NCI-H1694 (cell line): Measurements from ENCODE around the gene VPS26B.
"Not testable (repeated sequence)": the region's sequence is repeated elsewhere in the genome, so short reads cannot be mapped to it uniquely, and the experiment has no call there.

Experiments
- DNase-seq: peaks from one replicate; lab custom pipeline; 2025; lab: John Stamatoyannopoulos, UW

The VPS26B gene

DNA sequence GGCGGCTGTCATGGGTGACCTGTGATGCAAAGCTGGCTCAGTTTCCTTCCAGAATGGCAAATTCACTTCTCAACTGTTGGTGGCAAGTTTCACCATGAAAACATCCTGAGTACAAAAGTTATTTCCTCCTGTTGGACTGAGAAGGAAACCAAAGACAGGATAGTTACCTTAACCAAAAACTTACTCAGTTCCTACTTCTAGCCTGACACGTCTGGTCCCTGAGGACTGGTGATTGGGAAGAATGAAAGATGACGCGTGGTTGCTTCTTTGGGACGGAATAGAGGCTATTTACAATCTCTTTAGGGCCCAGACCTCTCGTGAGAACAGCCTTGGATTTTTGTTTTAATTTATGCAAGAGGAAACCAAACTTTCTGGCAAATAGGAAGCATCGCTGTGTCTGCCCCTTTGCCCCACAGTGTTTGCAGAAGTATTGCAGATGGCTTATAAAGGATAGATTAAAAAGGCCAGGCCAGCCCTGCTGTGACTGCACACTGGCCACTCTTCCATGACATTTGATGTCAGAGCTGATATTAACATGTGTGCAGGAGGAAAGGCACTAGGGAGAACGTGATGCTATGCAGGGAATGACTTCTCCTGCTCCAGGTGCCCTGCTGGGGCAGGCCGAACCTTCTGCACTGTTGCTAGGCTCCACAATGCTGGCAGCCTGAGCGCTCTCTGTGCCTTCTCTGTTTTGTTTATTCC, 7.6 kb downstream of the VPS26B start:
- no peak for DNase-seq

- DNase-seq, result no peak
These were observed 9.3 kb downstream of the VPS26B start for GRCh38 chr11:134233729-134234179.

- no peak for DNase-seq
These were observed 10.9 kb downstream of the VPS26B start for GRCh38 chr11:134235399-134235798.

DNA sequence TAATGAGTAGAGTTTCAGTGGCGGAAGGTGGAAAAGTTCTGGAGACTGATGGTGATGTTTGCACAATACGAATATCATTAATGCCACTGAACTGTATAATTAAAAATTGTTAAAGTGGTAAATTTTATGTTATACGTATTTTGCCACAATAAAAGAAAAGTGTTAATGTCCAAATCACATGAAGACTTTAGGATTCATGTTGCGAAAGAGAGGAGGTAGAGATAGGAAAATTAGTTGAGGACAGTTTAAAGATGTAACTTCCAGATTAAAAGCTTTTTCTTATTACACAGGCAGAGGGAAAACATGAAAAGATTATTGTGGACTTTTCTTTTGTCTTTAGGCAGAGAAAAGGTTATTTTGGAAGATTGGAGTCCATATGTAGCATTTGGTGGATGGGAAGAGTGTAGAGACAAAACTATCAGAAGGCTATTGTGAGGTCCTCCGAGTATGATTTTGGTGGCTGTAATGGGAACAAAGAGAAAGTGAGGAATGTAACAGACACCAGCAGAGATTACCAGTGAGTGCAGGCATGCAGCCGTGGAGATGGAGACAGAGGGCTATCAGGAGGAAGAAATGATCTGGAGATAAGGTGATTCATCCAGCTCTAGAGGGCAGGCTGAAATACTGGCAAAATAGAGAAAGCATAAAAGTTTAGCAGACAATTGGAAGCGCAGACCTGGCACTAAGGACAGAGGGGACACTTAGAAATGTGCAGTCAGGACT, 12.5 kb downstream of the VPS26B start:
- no peak for DNase-seq

DNA sequence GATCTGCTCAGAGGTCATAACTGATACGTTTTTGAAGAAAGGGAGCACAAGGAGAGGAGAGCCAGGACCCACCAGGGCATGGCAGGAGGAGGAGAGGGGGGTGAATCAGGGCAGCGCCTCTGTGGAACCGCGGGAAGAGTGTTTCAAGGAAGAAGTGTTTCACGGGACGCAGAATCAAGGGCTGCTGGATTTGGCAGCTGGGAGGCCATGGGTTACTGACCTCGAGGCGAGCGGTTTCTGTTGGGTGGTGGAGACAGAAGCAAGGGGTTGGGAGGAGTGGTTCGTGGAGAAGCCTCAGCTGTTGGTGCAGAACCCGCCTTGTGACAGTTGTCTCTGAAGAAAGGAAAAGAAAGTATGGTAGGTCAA, 13.1 kb downstream of the VPS26B start:
- DNase-seq, result no peak

DNA sequence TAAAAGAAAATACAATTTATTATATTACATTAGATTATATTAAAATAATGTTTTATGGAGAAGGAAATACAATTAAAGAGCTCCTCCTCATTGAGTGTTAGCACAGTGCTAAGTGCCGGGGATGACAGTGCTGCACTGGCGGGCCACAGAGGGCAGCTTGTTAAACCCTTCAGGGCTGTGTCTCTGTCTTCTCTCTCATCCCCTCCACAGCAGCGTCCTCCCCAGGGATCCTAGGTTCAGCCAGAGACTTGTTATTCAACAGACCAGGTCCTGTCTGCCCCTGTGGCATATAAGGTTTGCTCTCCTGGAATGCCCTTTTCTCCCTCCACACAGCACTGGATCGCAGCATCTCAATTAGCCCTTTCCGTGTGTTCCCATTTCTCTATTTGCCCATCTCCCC, 14.5 kb downstream of the VPS26B start:
- DNase-seq, result no peak

DNA sequence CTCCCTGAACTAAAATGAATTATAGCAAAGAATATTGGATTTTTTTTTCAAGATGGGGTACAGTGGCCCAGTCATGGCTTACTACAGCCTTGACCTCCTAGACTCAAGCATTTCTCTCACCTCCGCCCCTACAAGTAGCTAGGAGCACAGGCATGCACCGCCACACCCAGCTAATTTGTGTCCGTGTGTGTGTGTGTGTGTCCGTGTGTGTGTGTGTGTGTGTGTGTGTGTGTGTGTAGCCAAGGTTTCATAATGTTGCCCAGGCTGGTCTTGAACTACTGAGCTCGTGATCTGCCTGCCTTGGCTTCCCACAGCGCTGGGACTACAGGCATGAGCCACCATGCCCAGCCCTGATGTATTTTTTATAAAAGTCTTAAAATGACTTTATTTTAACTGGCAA, 16.1 kb downstream of the VPS26B start:
- DNase-seq, result no peak

DNA sequence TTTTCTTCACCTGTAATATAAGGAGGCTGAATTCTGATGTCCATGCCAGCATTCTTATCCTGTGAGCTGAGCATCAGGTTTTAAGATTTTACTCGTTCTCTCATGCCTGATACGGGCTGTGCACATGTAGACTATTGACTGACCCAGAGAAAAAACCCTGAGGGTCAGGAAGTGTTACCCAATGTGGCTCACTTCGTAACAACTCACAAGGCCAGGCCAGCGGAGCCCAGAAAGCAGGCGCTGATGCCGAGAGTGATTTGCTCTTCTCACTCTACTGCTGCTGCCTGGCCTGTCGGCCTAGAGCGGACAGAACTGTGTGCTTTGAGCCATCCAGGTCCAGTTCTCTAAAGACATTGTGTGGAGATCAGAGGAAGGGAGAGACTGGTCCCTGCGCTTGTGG, 17.9 kb downstream of the VPS26B start:
- DNase-seq, result no peak

GRCh38 chr11:134243913-134244312, 19.4 kb downstream of the VPS26B start:
- DNase-seq, result no peak

GRCh38 chr11:134244593-134244992, 20.1 kb downstream of the VPS26B start:
- no peak for DNase-seq

DNA sequence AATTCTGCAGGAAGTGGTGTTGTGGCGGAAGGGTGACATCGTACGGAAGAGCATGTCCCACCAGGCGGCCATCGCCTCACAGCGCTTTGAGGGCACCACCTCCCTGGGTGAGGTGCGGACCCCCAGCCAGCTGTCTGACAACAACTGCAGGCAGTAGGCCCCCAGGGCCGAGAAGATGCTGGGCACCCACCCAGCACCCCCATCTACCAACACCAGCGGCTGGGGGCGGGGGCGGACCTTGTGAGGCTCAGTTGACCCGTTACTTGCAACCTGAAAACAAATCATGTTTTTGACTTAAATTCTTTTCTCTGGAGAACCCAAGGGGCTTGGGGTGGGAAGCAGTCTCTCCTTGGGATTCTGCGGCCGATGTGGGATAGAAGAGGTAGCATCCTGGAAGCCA, 21.0 kb downstream of the VPS26B start:
- no peak for DNase-seq

GRCh38 chr11:134246100-134246499, 21.6 kb downstream of the VPS26B start:
- no peak for DNase-seq

DNA sequence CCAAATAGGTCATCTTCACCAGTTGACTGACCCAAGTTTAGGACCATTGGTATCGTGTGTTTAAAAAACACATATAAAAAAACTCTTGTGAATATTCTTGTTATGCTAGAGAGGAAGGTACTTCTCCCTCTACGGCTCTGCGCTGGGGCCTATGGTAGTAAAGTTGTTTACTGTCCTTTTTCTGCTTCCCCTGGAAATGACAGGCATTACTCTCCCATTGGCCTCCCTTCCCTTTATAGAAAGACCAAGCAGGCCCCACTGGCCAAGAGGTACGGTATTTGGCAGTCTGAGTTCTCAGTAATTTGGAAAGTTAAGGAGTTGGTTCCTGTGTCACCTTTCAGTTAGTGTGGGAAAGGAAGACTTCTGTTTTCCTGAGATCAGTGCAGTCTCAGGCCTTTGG, 22.2 kb downstream of the VPS26B start:
- no peak for DNase-seq

- no peak for DNase-seq
These were observed 24.5 kb downstream of the VPS26B start for GRCh38 chr11:134248910-134249480.

- DNase-seq, result no peak
These were observed 25.8 kb downstream of the VPS26B start for GRCh38 chr11:134250246-134250645.

GRCh38 chr11:134250675-134251074, 26.2 kb downstream of the VPS26B start:
- no peak for DNase-seq

DNA sequence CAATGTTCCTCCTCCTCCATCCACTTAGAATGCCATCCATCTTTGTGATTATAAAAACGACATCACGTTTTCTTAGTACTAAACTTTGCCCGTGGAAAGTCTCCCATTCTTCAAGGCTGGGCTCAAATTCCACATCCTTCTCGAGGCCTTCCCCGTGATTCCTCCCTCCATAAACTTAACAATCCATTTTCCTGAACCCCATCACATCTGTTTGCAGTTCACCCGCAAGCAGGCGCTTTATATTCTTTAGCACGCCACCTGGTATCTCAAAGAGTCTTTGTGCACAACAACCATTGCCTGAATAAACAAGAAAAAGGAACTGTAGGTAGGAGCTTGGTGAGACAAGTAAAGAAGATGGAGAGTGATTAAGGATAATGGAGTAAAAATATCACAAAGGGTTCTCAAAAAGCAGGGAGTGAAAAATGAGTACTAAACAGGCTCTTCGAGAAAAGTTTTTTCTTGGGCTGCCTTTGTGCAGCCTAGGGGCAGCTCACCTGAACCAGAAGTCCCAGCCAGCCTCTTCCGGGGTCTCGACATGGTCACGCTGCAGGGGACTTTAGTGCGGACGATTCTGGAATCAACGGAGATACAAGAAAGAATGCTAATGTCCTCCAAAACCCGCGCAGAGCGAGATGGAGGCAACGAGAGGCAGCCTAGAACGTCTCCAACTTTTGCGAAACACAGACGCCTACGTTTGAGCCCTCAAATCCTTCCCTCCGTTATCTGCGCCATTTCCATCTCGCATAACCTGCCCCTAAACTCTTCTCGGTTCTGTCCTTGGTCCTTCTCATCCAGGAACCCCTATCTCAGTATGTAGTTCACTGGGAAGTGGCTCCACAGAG, 28.1 kb downstream of the VPS26B start:
- no peak for DNase-seq

DNA sequence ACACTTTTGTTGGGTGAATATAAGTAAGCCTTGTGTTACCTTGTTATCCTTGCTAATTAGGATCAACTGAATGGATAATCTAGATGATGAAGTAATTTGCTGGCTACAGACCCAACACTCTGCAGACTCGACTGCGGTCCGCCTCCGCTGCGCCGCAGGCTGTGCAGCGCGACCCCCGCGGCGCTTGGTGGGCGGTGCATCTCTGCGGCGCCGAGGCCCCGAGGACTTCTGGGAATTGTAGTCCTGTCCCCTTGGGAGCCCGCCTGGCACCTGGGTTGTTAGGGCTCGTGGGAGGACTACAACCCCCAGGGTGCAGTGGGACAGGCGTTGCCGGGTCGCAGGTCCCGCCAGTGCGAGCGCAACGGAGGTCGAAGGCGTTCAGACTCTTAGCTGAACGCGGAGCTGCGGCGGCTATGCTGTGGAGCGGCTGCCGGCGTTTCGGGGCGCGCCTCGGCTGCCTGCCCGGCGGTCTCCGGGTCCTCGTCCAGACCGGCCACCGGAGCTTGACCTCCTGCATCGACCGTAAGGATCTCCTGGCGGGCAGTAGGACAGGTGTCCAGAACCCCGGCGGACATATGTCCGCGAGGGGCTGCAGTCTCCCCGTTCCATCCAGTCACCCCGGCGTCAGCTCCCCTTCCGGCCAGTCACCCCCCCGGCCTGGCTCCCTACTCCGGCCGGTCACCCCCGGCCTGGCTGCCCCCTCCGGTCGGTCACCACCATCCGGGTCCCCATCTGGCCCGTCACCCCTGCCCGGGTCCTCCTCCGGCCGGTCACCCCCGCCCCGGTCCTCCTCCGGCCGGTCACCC, 28.9 kb downstream of the VPS26B start, which contains the start of the genes ACAD8 and THYN1:
ACAD8 (plus strand) TSS at position 381 of the 806 bp plus-strand sequence; CDS start at position 414, 33 bp downstream.
THYN1 (minus strand) TSS at position 165 of the 806 bp plus-strand sequence. CDS start 470 bp downstream, outside the sequence.
- peak; percentile 58 for DNase-seq

GRCh38 chr11:134254433-134255183, 30.1 kb downstream of the VPS26B start:
- no peak for DNase-seq

DNA sequence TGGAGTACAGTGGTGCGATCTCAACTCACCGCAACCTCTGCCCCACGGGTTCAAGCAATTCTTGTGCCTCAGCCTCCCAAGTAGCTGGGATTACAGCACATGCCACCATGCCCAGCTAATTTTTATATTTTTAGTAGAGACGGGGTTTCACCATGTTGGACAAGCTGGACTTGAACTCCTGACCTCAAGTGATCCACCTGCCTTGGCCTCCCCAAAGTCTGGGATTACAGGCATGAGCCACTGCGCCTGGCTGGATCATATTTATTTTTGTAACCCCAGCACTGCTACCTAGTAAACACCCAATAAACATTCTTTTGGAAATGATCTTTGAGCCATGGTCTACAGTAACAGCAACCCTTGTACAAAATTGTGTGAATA, 30.7 kb downstream of the VPS26B start:
- DNase-seq, result not testable (repeated sequence)

GRCh38 chr11:134257101-134257500, 32.6 kb downstream of the VPS26B start:
- DNase-seq, result no peak
